ENCODE results near the gene CYLD.

The CYLD gene

DNA sequence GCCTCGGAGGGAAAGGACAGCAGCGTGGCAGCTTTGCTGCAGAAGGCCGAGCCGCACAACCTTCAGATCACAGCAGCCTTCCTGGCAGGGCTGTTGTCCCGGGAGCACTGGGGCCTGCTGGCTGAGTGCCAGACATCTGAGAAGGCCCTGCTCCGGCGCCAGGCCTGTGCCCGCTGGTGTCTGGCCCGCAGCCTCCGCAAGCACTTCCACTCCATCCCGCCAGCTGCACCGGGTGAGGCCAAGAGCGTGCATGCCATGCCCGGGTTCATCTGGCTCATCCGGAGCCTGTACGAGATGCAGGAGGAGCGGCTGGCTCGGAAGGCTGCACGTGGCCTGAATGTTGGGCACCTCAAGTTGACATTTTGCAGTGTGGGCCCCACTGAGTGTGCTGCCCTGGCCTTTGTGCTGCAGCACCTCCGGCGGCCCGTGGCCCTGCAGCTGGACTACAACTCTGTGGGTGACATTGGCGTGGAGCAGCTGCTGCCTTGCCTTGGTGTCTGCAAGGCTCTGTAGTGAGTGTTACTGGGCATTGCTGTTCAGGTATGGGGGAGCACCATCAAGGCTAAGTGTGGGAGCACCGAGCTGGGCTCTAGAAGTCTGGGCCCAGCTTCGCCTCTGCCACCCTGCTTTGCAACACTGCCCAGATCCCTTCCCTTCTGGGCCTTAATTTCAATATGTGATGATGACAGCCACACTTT is 29.9 kb upstream of the CYLD start:
- TF ChIP-seq, protein P1, sequence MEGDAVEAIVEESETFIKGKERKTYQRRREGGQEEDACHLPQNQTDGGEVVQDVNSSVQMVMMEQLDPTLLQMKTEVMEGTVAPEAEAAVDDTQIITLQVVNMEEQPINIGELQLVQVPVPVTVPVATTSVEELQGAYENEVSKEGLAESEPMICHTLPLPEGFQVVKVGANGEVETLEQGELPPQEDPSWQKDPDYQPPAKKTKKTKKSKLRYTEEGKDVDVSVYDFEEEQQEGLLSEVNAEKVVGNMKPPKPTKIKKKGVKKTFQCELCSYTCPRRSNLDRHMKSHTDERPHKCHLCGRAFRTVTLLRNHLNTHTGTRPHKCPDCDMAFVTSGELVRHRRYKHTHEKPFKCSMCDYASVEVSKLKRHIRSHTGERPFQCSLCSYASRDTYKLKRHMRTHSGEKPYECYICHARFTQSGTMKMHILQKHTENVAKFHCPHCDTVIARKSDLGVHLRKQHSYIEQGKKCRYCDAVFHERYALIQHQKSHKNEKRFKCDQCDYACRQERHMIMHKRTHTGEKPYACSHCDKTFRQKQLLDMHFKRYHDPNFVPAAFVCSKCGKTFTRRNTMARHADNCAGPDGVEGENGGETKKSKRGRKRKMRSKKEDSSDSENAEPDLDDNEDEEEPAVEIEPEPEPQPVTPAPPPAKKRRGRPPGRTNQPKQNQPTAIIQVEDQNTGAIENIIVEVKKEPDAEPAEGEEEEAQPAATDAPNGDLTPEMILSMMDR (conservative IDR thresholded peaks at IDR 0.05; ENCODE audit: low read depth, low read length): no peak
- no peak overlapping the region for H3K4me3 ChIP-seq (ENCODE audit: low read length)

DNA sequence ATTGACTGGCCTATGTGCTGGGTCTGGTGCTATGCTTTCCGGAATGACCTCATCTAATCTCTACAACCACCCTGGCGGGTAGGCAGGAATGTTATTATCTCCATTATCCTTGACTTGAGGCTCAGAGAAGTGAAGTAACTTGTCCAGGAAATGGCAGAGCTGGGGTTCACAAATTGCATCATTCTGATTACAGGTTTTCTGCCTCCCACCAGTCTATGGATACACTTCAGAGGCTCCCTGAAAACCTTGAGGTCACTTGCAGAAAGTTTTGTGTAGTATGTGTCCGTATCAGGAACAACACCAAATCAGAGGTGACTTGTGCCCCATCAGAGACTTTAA is 29.4 kb upstream of the CYLD start:
- H3K4me3 ChIP-seq (ENCODE audit: low read length): no peak overlapping the region
- TF ChIP-seq, protein P1 (conservative IDR thresholded peaks at IDR 0.05; ENCODE audit: low read depth, low read length): no peak
- no peak for DNase-seq (ENCODE audit: low read depth)

More for the DNA sequence above, 29.9 kb upstream of the CYLD start:
- DNase-seq (ENCODE audit: low read depth): no peak

DNA sequence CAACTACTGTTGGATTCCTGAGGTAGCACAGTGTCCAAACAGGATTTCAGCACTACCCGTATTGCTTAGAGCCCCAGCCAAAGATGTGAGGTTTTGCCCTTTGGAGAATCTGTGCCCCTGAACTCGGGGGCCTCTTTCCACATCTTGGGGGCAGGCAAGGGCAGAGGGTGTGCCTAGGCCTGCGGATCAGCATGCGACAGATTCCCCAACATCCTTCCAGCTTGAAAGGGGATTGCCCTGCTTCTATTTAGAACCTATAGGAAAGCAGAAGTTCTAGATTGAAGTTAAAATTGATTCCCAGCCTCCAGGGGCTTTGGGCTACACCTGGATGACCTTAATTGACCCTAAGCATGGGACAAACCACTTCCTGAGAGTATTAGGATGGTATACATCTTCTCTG is 28.9 kb upstream of the CYLD start:
- TF ChIP-seq, protein P1 (conservative IDR thresholded peaks at IDR 0.05; ENCODE audit: low read depth, low read length): no peak
- no peak for DNase-seq (ENCODE audit: low read depth)
- H3K4me3 ChIP-seq (ENCODE audit: low read length): no peak overlapping the region

DNA sequence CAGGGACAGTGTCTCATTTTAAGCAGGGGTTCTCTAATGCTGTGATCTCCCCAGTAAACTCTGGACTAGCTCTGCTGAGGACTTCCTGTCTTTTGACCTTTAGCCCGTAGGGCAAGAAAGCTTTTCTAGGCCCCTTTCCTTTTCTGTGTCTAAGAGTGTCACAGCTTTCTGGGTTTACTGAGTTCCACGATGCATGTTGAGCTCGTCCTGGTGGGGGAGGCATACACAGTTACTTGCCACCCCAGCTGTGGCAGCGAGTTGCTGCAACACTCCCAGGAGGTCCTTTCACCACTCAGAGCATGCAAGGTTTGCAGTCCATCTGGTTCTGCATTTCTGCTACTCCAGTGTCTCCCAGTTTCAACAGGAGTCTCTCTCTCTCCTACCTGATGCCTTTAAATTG is 24.8 kb upstream of the CYLD start:
- no peak overlapping the region for H3K4me3 ChIP-seq (ENCODE audit: low read length)
- TF ChIP-seq, protein P1 (conservative IDR thresholded peaks at IDR 0.05; ENCODE audit: low read depth, low read length): no peak
- no peak for DNase-seq (ENCODE audit: low read depth)

DNA sequence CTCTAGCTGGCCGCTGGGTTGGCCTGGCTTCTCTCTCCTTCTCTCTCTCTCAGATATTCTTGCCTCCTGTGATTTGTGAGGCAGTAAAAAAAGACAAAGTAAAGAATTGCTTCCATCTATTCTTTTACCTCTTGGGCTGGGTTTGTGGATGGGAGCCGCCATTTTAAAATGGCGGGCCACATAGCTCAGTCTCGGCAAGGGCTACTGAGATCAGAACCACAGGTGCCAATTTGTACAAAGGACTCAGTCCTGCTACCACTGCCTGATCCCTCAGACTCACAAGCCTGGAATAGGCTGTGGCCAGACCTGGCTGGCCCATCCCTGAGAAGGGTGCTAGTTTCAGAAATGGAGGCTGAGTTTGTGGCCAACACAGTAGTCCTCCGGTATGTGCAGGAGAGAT is 24.4 kb upstream of the CYLD start:
- no peak overlapping the region for H3K4me3 ChIP-seq (ENCODE audit: low read length)
- no peak for DNase-seq (ENCODE audit: low read depth)
- TF ChIP-seq, protein P1 (conservative IDR thresholded peaks at IDR 0.05; ENCODE audit: low read depth, low read length): no peak

DNA sequence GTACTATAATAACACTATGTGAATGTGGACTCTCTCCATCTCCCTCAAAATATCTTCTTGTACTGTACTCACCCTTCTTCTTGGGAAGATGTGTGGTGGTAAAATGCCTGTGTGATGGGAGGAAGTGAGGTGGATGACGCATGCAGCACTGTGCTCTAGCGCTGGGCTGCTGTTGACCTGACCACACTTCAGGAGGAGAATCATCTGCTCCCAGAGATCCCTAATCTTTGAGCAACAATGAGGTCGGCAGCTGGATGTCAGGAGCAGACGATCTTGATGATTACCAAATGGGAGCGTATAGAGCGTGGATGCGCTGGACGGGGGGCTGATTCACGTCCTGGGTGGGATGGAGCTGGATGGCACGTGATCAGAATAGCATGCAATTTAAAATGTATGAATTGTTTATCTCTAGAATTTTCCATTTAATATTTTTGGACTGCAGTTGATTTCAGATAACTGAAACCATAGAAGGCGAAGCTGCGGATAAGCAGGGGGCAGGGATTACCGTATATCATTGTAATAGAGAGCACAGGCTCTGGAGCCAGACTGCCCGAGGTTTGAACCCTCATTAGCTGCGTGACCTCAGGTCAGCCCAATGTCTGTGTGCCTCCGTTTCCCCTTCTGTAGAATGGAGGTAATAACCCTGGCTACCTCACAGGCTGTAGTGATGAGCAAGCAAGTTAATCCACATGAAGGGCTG is 23.7 kb upstream of the CYLD start:
- TF ChIP-seq, protein P1 (conservative IDR thresholded peaks at IDR 0.05; ENCODE audit: low read depth, low read length): no peak
- no peak overlapping the region for H3K4me3 ChIP-seq (ENCODE audit: low read length)
- DNase-seq (ENCODE audit: low read depth): no peak
